GM21360 (cell line): ENCODE results near the gene FTL.
A peak's percentile ranks its signal among the peaks of the same experiment; 100 is the strongest.

Experiments used
- ATAC-seq: cut with Tn5 transposase; IDR thresholded peaks from one replicate; pipeline ENCODE4 v1.9.1; 2021; ENCODE audit warnings: mild to moderate bottlenecking, moderate library complexity; ENCODE audit not compliant: unreplicated experiment

Gene FTL

GRCh38 chr19:48945415-48945814 is 19.7 kb upstream of the FTL start:
- no peak for ATAC-seq

GRCh38 chr19:48945817-48946216 is 19.3 kb upstream of the FTL start:
- ATAC-seq, result no peak

GRCh38 chr19:48946463-48947257 is 18.4 kb upstream of the FTL start:
- ATAC-seq, result no peak

GRCh38 chr19:48947258-48947542 is 17.9 kb upstream of the FTL start:
- no peak for ATAC-seq

- no peak for ATAC-seq
These were observed 14.9 kb upstream of the FTL start for GRCh38 chr19:48950159-48950558.

- no peak for ATAC-seq
These were observed 14.1 kb upstream of the FTL start for GRCh38 chr19:48950830-48951519.

- no peak for ATAC-seq
These were observed 12.0 kb upstream of the FTL start for GRCh38 chr19:48953141-48953540.

GRCh38 chr19:48953990-48954594 is 11.0 kb upstream of the FTL start:
- ATAC-seq, result no peak

- peak; percentile 86 for ATAC-seq
These were observed 10.4 kb upstream of the FTL start, which contains the start of gene BAX for GRCh38 chr19:48954595-48955307. Gene BAX, plus strand, starts transcription at chr19:48954875. Its CDS starts 54 bp downstream, at chr19:48954929.

GRCh38 chr19:48955308-48955958 is 9.7 kb upstream of the FTL start:
- ATAC-seq, result no peak

GRCh38 chr19:48958006-48958405 is 7.1 kb upstream of the FTL start:
- ATAC-seq, result no peak

- no peak for ATAC-seq
These were observed 5.5 kb upstream of the FTL start for GRCh38 chr19:48959341-48960239.

GRCh38 chr19:48961051-48961649 is 4.0 kb upstream of the FTL start:
- no peak for ATAC-seq

- no peak for ATAC-seq
These were observed 3.5 kb upstream of the FTL start for GRCh38 chr19:48961673-48962028.

GRCh38 chr19:48962029-48962848 is 2.9 kb upstream of the FTL start:
- peak; percentile 26 for ATAC-seq

GRCh38 chr19:48962849-48963165 is 2.3 kb upstream of the FTL start:
- no peak for ATAC-seq

GRCh38 chr19:48963371-48964204 is 1.5 kb upstream of the FTL start:
- no peak for ATAC-seq
